Naive B cell (primary cell): ENCODE measurements around the gene PHC1. TPM values are rescaled to one million over a fixed set of nuclear protein-coding genes. Genes with fewer than 3 reads are reported as not detected.
"Not testable (repeated sequence)": the region's sequence is repeated elsewhere in the genome, so short reads cannot be mapped to it uniquely, and the experiment has no call there.

ENCODE experiments used
- ATAC-seq, 2 donors: fragments of 150-1000 bp; cut with Tn5 transposase; 2 replicates each; pipeline ENCODE4 v1.10.0; 2021; ENCODE audit warnings: low read depth in 2 of 2, mild to moderate bottlenecking in 2 of 2, moderate library complexity in 2 of 2
- DNase-seq: peaks from one replicate; pipeline ENCODE4 v3.0.0; 2022
- H3K27ac Mint-ChIP-seq, 6 donors: one replicate each; pipeline ENCODE4 v1.8.0; 2020 to 2022; ENCODE audit warnings: mild to moderate bottlenecking in 6 of 6, mixed read lengths in 6 of 6, moderate library complexity in 5 of 6, inconsistent platforms in 2 of 6
- H3K27me3 Mint-ChIP-seq, 3 donors: one replicate each; pipeline ENCODE4 v1.8.0; 2021 to 2022; ENCODE audit warnings: mixed read lengths in 3 of 3, mild to moderate bottlenecking in 1 of 3
- H3K36me3 Mint-ChIP-seq, 2 donors: one replicate each; pipeline ENCODE4 v1.8.0; 2020 to 2022; ENCODE audit warnings: mixed read lengths in 2 of 2, inconsistent platforms in 1 of 2, mild to moderate bottlenecking in 1 of 2
- H3K4me1 Mint-ChIP-seq, 3 donors: one replicate each; pipeline ENCODE4 v1.8.0; 2020 to 2022; ENCODE audit warnings: mixed read lengths in 3 of 3, inconsistent platforms in 1 of 3, mild to moderate bottlenecking in 1 of 3, moderate library complexity in 1 of 3
- H3K4me3 Mint-ChIP-seq, 8 donors: one replicate each; pipeline ENCODE4 v1.8.0; 2020 to 2022; ENCODE audit warnings: mild to moderate bottlenecking in 8 of 8, mixed read lengths in 8 of 8, moderate library complexity in 8 of 8, inconsistent platforms in 2 of 8
- H3K9me3 Mint-ChIP-seq, 7 donors: one replicate each; pipeline ENCODE4 v1.8.0; 2020 to 2022; ENCODE audit warnings: mixed read lengths in 7 of 7, mild to moderate bottlenecking in 5 of 7, inconsistent platforms in 2 of 7, moderate library complexity in 1 of 7
- polyA plus RNA-seq, 6 donors: library from polyadenylated mRNA; unstranded; fragments of 300-500 nt; fragmentation: Illumina TruSeq; gene quantifications; one replicate each; pipeline ENCODE4 v1.2.3, GENCODE V29; 2021; ENCODE audit warnings: low read depth in 6 of 6

PHC1 gene
- 10 to 100 TPM; 14.9 to 31.0 (median 18.8) TPM for polyA plus RNA-seq

- DNase-seq (peak; percentile 70), ATAC-seq (peak; percentile 68 to 72)
- H3K4me1 Mint-ChIP-seq = peaks cover 13 to 19% (median 16%) of the 10 kb centered on the region in 3 donors
- H3K9me3 Mint-ChIP-seq, H3K36me3 Mint-ChIP-seq, H3K27me3 Mint-ChIP-seq: not testable (repeated sequence)
- H3K27ac Mint-ChIP-seq = peak within 1 kb of the TSS in 5 of 6 donors; percentile 90 to 98 (median 97)
- H3K4me3 Mint-ChIP-seq = peak within 1 kb of the TSS; percentile 85 to 97 (median 92)
Observed at GRCh38 chr12:8914033-8914715, at the start of gene PHC1. Gene PHC1, plus strand, starts transcription at chr12:8914509. Its CDS starts 3,169 bp downstream, at chr12:8917678.

DNA sequence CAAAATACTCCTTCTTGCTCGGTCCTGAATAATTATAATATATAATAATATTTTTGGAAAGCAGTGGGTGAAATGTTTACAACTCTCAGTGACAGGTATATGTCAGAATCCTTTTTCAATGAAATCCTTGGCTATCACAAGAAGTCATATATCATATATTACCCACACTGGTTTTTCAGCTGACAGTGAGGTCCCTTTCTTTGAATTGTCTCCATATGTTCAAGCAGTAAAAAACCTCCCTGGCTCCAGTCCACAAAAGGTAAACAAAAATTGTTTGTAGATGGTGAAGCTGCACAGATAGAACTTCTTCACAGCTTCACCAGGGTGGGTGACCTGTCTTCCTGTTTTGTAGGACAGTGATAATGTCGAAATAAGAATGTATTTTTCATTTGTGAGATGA is 47.9 kb upstream of the PHC1 start:
- H3K9me3 Mint-ChIP-seq = no peaks in the 10 kb centered on the region
- no peak overlapping the region for H3K27ac Mint-ChIP-seq
- no peak for DNase-seq
- no peak for ATAC-seq
- H3K4me1 Mint-ChIP-seq = no peaks in the 10 kb centered on the region
- peaks cover 0 to 4% (median 0%) of the 10 kb centered on the region in 3 donors for H3K27me3 Mint-ChIP-seq
- H3K36me3 Mint-ChIP-seq = no peaks in the 10 kb centered on the region
- no peak overlapping the region for H3K4me3 Mint-ChIP-seq

- Mint-ChIP-seq H3K27me3 (peaks cover 0 to 4% (median 0%) of the 10 kb centered on the region in 3 donors), H3K36me3 (no peaks in the 10 kb centered on the region), H3K4me3 (no peak overlapping the region), H3K9me3 (no peaks in the 10 kb centered on the region), H3K4me1 (no peaks in the 10 kb centered on the region), H3K27ac (no peak overlapping the region)
- no peak for ATAC-seq
- no peak for DNase-seq
Observed at GRCh38 chr12:8867009-8867408, 47.3 kb upstream of the PHC1 start.

- Mint-ChIP-seq H3K27me3 (peaks cover 0 to 4% (median 0%) of the 10 kb centered on the region in 3 donors), H3K9me3 (no peaks in the 10 kb centered on the region), H3K27ac (peak overlapping the region in 1 of 6 donors; percentile 36), H3K36me3 (no peaks in the 10 kb centered on the region), H3K4me1 (no peaks in the 10 kb centered on the region), H3K4me3 (peak overlapping the region in 1 of 8 donors; percentile 2)
- no peak for DNase-seq
- ATAC-seq = no peak
Observed at GRCh38 chr12:8867786-8868185, 46.5 kb upstream of the PHC1 start.

GRCh38 chr12:8870586-8870985 is 43.7 kb upstream of the PHC1 start:
- DNase-seq = no peak
- H3K4me1 Mint-ChIP-seq = no peaks in the 10 kb centered on the region
- H3K9me3 Mint-ChIP-seq = no peaks in the 10 kb centered on the region
- H3K36me3 Mint-ChIP-seq = no peaks in the 10 kb centered on the region
- ATAC-seq = no peak
- H3K27ac Mint-ChIP-seq = no peak overlapping the region
- peaks cover 0 to 5% (median 4%) of the 10 kb centered on the region in 3 donors for H3K27me3 Mint-ChIP-seq
- H3K4me3 Mint-ChIP-seq = no peak overlapping the region

DNA sequence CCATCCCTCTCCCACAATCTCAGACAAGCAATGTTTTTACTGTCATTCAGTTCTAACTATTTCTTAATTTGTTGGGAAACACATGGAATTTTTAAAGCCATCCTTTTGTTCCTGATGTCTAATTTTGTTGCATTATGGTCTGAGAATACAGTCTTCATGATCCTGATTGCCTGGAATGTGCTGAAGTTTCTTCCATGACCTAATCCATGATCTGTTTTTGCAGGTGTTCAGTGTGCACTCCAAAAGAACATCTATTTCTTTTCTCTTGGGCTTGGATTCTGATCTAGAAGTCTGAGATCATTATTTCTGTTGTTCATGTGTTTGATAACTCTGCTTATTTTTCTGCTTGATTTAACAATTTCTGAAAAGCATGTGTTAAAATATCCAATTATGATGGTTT is 43.2 kb upstream of the PHC1 start:
- no peak overlapping the region for H3K4me3 Mint-ChIP-seq
- H3K27ac Mint-ChIP-seq = peak overlapping the region in 1 of 6 donors; percentile 4
- no peak for ATAC-seq

GRCh38 chr12:8876887-8877286 is 37.4 kb upstream of the PHC1 start:
- H3K9me3 Mint-ChIP-seq = no peaks in the 10 kb centered on the region
- ATAC-seq (no peak), DNase-seq (no peak)
- no peaks in the 10 kb centered on the region for H3K36me3 Mint-ChIP-seq
- no peak overlapping the region for H3K4me3 Mint-ChIP-seq
- no peaks in the 10 kb centered on the region for H3K4me1 Mint-ChIP-seq
- H3K27me3 Mint-ChIP-seq = peaks cover 0 to 5% (median 0%) of the 10 kb centered on the region in 3 donors
- H3K27ac Mint-ChIP-seq = no peak overlapping the region

More for the DNA sequence above, 43.2 kb upstream of the PHC1 start:
- no peaks in the 10 kb centered on the region for H3K4me1 Mint-ChIP-seq
- H3K27me3 Mint-ChIP-seq = peaks cover 0 to 5% (median 4%) of the 10 kb centered on the region in 3 donors
- DNase-seq = no peak
- no peaks in the 10 kb centered on the region for H3K9me3 Mint-ChIP-seq
- H3K36me3 Mint-ChIP-seq = no peaks in the 10 kb centered on the region

GRCh38 chr12:8886502-8887284 is 27.6 kb upstream of the PHC1 start:
- Mint-ChIP-seq H3K27me3 (peaks cover 0 to 10% (median 0%) of the 10 kb centered on the region in 3 donors), H3K4me3 (no peak overlapping the region), H3K9me3 (peaks cover 0 to 4% (median 0%) of the 10 kb centered on the region in 7 donors), H3K36me3 (no peaks in the 10 kb centered on the region), H3K4me1 (peaks cover 5 to 7% (median 6%) of the 10 kb centered on the region in 3 donors), H3K27ac (no peak overlapping the region)
- no peak for ATAC-seq
- DNase-seq = no peak

- Mint-ChIP-seq H3K4me1 (peaks cover 5 to 7% (median 6%) of the 10 kb centered on the region in 3 donors), H3K27me3 (peaks cover 0 to 10% (median 0%) of the 10 kb centered on the region in 3 donors), H3K36me3 (no peaks in the 10 kb centered on the region), H3K9me3 (peaks cover 0 to 4% (median 0%) of the 10 kb centered on the region in 7 donors), H3K27ac (no peak overlapping the region), H3K4me3 (no peak overlapping the region)
- DNase-seq (no peak), ATAC-seq (no peak)
Observed at GRCh38 chr12:8887285-8887715, 27.0 kb upstream of the PHC1 start.

DNA sequence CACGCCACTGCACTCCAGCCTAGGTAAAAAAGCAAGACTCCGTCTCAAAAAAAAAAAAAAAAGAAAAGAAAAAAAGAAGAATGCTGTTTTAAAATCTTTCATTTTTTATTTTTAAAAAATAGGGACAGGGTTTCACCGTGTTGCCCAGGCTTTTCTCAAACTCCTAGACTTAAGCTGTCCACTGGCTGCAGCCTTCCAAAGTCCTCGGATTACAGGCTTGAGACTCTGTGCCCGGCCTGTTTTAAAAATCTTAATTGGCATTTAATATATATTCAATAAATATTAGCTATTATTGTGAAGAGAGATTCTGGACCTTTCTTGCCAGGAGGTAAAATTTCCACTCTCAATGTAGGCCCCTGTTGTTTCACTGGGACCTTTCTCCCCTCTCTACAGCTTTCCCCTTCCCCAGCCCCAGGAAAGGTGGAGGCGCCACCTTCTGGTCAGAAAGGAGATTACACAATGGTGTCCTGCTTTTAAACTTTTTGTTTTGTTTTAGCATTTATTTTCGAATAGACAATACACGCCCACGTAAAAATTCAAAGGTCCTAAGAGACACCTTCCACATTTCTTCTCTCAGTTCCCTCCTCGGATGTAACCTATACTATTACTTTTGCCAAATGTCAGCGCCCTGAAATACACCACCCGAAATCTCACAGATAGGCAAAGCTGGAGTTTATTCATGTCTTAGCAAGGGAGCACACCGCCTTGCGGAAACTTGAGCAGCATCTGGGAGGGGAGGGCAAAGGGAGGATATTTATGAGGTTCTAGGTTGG is 23.8 kb upstream of the PHC1 start:
- Mint-ChIP-seq H3K36me3 (no peaks in the 10 kb centered on the region), H3K9me3 (no peaks in the 10 kb centered on the region), H3K27ac (peak overlapping the region in 5 of 6 donors; percentile 1 to 79 (median 48)), H3K27me3 (no peaks in the 10 kb centered on the region), H3K4me3 (peak overlapping the region; percentile 77 to 94 (median 88)), H3K4me1 (peaks cover 5 to 7% (median 6%) of the 10 kb centered on the region in 3 donors)
- DNase-seq = peak; percentile 64
- peak; percentile 75 to 80 for ATAC-seq

DNA sequence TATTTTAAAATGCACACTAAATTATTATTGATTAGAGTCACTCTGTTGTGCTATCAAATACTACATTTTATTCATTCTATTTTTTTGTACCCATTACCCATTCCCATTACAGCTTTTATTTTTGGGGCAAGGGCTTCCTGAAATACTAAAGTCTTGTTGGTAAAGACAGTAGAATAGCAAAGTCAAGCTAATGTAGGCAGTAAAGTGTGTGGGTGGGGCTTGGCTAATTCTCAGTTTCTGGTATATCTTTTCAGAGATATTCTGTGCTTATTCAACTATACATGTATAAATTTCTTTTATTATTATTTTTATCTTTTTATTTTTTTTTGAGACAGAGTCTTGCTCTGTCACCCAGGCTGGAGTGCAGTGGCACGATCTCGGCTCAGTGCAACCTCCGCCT is 22.3 kb upstream of the PHC1 start:
- no peak for ATAC-seq
- Mint-ChIP-seq H3K9me3 (no peaks in the 10 kb centered on the region), H3K27me3 (peaks cover 0 to 1% (median 0%) of the 10 kb centered on the region in 3 donors), H3K4me3 (peak overlapping the region in 1 of 8 donors; percentile 47), H3K36me3 (no peaks in the 10 kb centered on the region), H3K27ac (no peak overlapping the region), H3K4me1 (peaks cover 5 to 7% (median 6%) of the 10 kb centered on the region in 3 donors)
- DNase-seq = no peak

- no peaks in the 10 kb centered on the region for H3K9me3 Mint-ChIP-seq
- no peak for DNase-seq
Observed at GRCh38 chr12:8894378-8894777, 19.9 kb upstream of the PHC1 start.

GRCh38 chr12:8894986-8895385 is 19.3 kb upstream of the PHC1 start:
- ATAC-seq (no peak), DNase-seq (no peak)
- peaks cover 0 to 14% (median 4%) of the 10 kb centered on the region in 3 donors for H3K27me3 Mint-ChIP-seq
- H3K4me1 Mint-ChIP-seq = peaks cover 9 to 11% (median 9%) of the 10 kb centered on the region in 3 donors
- H3K4me3 Mint-ChIP-seq = no peak overlapping the region
- peaks cover 0 to 4% (median 2%) of the 10 kb centered on the region in 7 donors for H3K9me3 Mint-ChIP-seq
- H3K27ac Mint-ChIP-seq = no peak overlapping the region
- H3K36me3 Mint-ChIP-seq = no peaks in the 10 kb centered on the region

More at GRCh38 chr12:8894378-8894777, 19.9 kb upstream of the PHC1 start:
- H3K27ac Mint-ChIP-seq = no peak overlapping the region
- H3K4me3 Mint-ChIP-seq = no peak overlapping the region
- H3K27me3 Mint-ChIP-seq = peaks cover 0 to 14% (median 4%) of the 10 kb centered on the region in 3 donors
- no peak for ATAC-seq
- no peaks in the 10 kb centered on the region for H3K36me3 Mint-ChIP-seq
- H3K4me1 Mint-ChIP-seq = peaks cover 5 to 7% (median 6%) of the 10 kb centered on the region in 3 donors
